ENCODE results near the gene FBXL17. TPM values are rescaled to one million over a fixed set of nuclear protein-coding genes. Genes with fewer than 3 reads are reported as not detected.

Gene FBXL17
- total RNA-seq, 1 donor from 2014 or later: 17.5 TPM

DNA sequence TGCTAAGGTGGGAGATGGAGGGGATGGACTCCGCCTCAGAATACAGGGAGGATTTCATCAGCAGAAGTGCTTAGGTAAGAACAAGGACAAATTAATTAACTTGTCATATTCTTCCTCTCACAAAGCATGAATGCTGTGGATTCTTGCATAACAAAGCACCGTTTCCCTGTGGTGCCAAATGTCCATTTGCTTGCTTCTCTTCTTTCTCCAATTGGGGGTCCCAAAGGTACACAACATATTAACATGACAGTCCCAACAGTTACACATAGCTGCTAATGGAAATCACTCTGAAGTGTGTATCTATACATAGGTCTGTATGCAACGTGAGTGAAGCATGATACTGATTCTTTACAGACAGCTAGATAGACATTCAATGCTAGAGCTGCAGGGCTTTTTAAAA, 564.5 kb downstream of the FBXL17 start:
- TF ChIP-seq CTCF (IDR thresholded peaks at IDR 0.05): no peak

GRCh38 chr5:107815109-107815508, 566.8 kb downstream of the FBXL17 start:
- H3K4me1 ChIP-seq: no peaks in the 10 kb centered on the region
- H3K27ac ChIP-seq: no peak overlapping the region
- no peaks in the 10 kb centered on the region for H3K9me3 ChIP-seq
- no peak for TF ChIP-seq CTCF (IDR thresholded peaks at IDR 0.05)
- no peaks in the 10 kb centered on the region for H3K27me3 ChIP-seq
- H3K4me3 ChIP-seq: no peak overlapping the region
- intact Hi-C loops (cut with DNase I): no loop called here
- DNase-seq (no peak), ATAC-seq (no peak)
- H3K36me3 ChIP-seq: no peaks in the 10 kb centered on the region

More for the DNA sequence above, 564.5 kb downstream of the FBXL17 start:
- ATAC-seq (no peak), DNase-seq (no peak)
- intact Hi-C loops (cut with DNase I): no loop called here
- no peaks in the 10 kb centered on the region for H3K27me3 ChIP-seq
- no peaks in the 10 kb centered on the region for H3K4me1 ChIP-seq
- H3K27ac ChIP-seq: no peak overlapping the region
- H3K36me3 ChIP-seq: no peaks in the 10 kb centered on the region
- H3K4me3 ChIP-seq: no peak overlapping the region
- no peaks in the 10 kb centered on the region for H3K9me3 ChIP-seq

- no peaks in the 10 kb centered on the region for H3K36me3 ChIP-seq
- no peaks in the 10 kb centered on the region for H3K4me1 ChIP-seq
- H3K27ac ChIP-seq: no peak overlapping the region
- intact Hi-C loops (cut with DNase I): no loop called here
- H3K27me3 ChIP-seq: no peaks in the 10 kb centered on the region
- H3K4me3 ChIP-seq: no peak overlapping the region
- TF ChIP-seq CTCF (IDR thresholded peaks at IDR 0.05): no peak
- no peak for DNase-seq
- H3K9me3 ChIP-seq: no peaks in the 10 kb centered on the region
- no peak for ATAC-seq
These were observed 567.6 kb downstream of the FBXL17 start for GRCh38 chr5:107814183-107814827.

DNA sequence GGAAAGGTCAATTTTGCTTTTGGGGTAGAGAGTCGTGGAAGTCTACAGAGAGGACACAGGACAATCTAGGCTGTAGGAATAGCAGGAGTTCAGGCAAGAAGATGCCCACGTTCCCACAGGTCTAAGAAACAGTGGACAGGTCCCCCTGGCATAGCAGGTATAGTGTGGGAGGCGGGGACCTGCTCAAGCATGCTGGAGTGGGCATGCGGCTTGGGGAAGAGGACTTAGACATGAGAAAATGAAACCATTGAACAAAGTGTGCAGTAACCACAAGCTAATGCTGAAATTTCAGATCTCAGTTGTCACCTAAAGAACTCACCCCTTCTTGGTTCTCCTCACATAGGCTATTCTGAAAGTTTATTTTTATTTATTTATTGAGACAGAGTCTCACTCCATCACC, 568.3 kb downstream of the FBXL17 start:
- no peaks in the 10 kb centered on the region for H3K9me3 ChIP-seq
- H3K27me3 ChIP-seq: no peaks in the 10 kb centered on the region
- no peak for ATAC-seq
- H3K4me3 ChIP-seq: no peak overlapping the region
- DNase-seq: no peak
- H3K36me3 ChIP-seq: no peaks in the 10 kb centered on the region
- no peaks in the 10 kb centered on the region for H3K4me1 ChIP-seq
- no peak for TF ChIP-seq CTCF (IDR thresholded peaks at IDR 0.05)
- intact Hi-C loops (cut with DNase I): no loop called here
- no peak overlapping the region for H3K27ac ChIP-seq

DNA sequence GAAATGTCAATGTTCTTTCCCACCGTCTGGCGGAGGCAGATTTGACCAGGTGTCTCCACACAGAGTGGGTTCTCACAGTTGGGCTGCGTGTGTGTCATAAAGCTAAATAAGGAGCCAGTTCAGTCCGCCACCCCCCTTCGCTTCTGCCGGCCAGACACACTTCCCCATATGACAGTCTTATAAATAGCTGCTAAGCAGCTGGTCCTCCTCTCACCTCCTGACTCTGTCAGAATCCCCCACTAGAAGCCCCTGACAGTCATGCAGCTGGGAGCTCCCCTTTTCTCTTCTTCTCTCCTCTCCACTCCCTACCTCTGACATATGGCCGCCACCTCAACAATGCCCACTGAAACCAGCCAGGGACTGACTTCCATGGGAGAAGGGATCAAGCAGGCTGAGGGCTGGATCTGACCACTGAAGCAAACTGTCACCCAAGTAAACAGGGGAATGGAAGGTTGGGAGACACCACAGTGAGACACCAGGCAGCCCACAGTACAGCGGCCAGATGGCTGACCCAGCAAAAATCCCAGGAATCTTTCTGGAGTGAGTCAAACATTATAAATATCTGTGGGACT, 569.2 kb downstream of the FBXL17 start:
- TF ChIP-seq CTCF (IDR thresholded peaks at IDR 0.05): no peak
- Histone ChIP-seq H3K4me3 (no peak overlapping the region), H3K27me3 (no peaks in the 10 kb centered on the region), H3K9me3 (no peaks in the 10 kb centered on the region), H3K4me1 (no peaks in the 10 kb centered on the region), H3K27ac (no peak overlapping the region), H3K36me3 (no peaks in the 10 kb centered on the region)
- DNase-seq (no peak), ATAC-seq (no peak)
- intact Hi-C loops (cut with DNase I): no loop called here

Data from upper lobe of right lung (tissue), 1 donor.